K562 (cell line): ENCODE measurements around the gene C19orf47. TPM values are rescaled to one million over a fixed set of nuclear protein-coding genes. Genes with fewer than 3 reads are reported as not detected.

Source experiments
- ATAC-seq: fragments of 200-7000 bp; cut with Tn5 transposase; 3 replicates; pipeline ENCODE4 v1.9.1; 2020; ENCODE audit warnings: moderate library complexity
- BruUV-seq: library from RNA; stranded (reverse); fragments of 400-500 nt; replicated peaks from 2 replicates; lab custom pipeline; 2021; lab: Mats Ljungman, UMichigan
- CTCF ChIA-PET: fragments of 300-600 bp; formaldehyde crosslinking; extraction: SDS; loops from one replicate; lab custom pipeline; 2021; ENCODE audit warnings: low intra/inter-chr PET ratio; lab: Yijun Ruan, JAX
- POLR2A ChIA-PET: fragments of 300-600, 350-650 bp; sonication (Branson Sonifier 250); formaldehyde crosslinking; extraction: SDS; loops from one replicate; lab custom pipeline; 2021; ENCODE audit warnings: antibody characterized with exemption, inconsistent platforms; lab: Yijun Ruan, JAX
- DNase-seq, 4 experiments: peaks; one replicate each; pipeline versions ENCODE4 v3.0.0 to v3.0.0-alpha.2; 2011 to 2018; ENCODE audit warnings: low spot score in 3 of 4, mixed read lengths in 3 of 4; ENCODE audit errors: extremely low read depth in 1 of 4
- FAIRE-seq: peaks from 2 replicates; lab custom pipeline; 2011; peaks lifted over from hg19 to GRCh38; lab: Jason Lieb, UNC
- H2AFZ ChIP-seq: 2 replicates; pipeline ENCODE4 v1.6.0; 2011; ENCODE audit warnings: low read depth, low read length, control low read depth, inconsistent platforms
- H3K27ac ChIP-seq: fragments of 200-600 bp; 3 replicates; pipeline ENCODE4 v1.8.0; 2011; ENCODE audit warnings: low read depth, mild to moderate bottlenecking, control low read depth, inconsistent platforms, low read length, moderate library complexity, mixed read lengths; ENCODE audit errors: extremely low read depth
- H3K27me3 ChIP-seq, 2 experiments: fragments of 300-600 bp in 1 of 2; 2 replicates in 1 of 2; 3 replicates in 1 of 2; pipeline versions ENCODE4 v1.6.0 to v1.8.0; 2011; ENCODE audit warnings: inconsistent platforms in 2 of 2, low read length in 2 of 2, mild to moderate bottlenecking in 1 of 2, mixed read lengths in 1 of 2, moderate library complexity in 1 of 2; ENCODE audit not compliant: control insufficient read depth in 2 of 2, insufficient read depth in 2 of 2
- H3K36me3 ChIP-seq: fragments of 300-600 bp; 3 replicates; pipeline ENCODE4 v1.8.0; 2011; ENCODE audit warnings: mild to moderate bottlenecking, low read length, inconsistent platforms; ENCODE audit not compliant: control insufficient read depth, insufficient read depth
- H3K4me1 ChIP-seq, 2 experiments: fragments of 200-600 bp in 1 of 2; replicated peaks in 1 of 2; 2 replicates in 1 of 2; 3 replicates in 1 of 2; pipeline versions ENCODE4 v1.5.1 to v1.8.0; 2011; ENCODE audit warnings: inconsistent platforms in 2 of 2, low read length in 2 of 2, mild to moderate bottlenecking in 1 of 2, mixed read lengths in 1 of 2, moderate library complexity in 1 of 2; ENCODE audit not compliant: control insufficient read depth in 2 of 2, insufficient read depth in 2 of 2
- H3K4me2 ChIP-seq: 2 replicates; pipeline ENCODE4 v1.6.1; 2011; ENCODE audit warnings: low read length, control low read depth, inconsistent platforms, mixed read lengths; ENCODE audit not compliant: insufficient read depth
- H3K4me3 ChIP-seq: fragments of 200-600 bp; sonication (generic), shearing (Covaris generic); 2 replicates; pipeline ENCODE4 v1.5.1; 2016; ENCODE audit warnings: control low read depth, inconsistent platforms
- H3K79me2 ChIP-seq: fragments of 200-600 bp; 3 replicates; pipeline ENCODE4 v1.8.0; 2011; ENCODE audit warnings: low read length, inconsistent platforms; ENCODE audit not compliant: control insufficient read depth, insufficient read depth
- H3K9ac ChIP-seq, 2 experiments: 2 replicates each; pipeline versions ENCODE4 v1.6.0 to v1.6.1; 2011; ENCODE audit warnings: low read depth in 2 of 2, low read length in 2 of 2, control low read depth in 1 of 2, inconsistent platforms in 1 of 2, mild to moderate bottlenecking in 1 of 2, mixed read lengths in 1 of 2; ENCODE audit not compliant: insufficient read depth in 1 of 2
- H3K9me1 ChIP-seq: one replicate; pipeline ENCODE4 v1.6.0; 2011; ENCODE audit warnings: inconsistent platforms, mild to moderate bottlenecking, low read length, moderate library complexity; ENCODE audit not compliant: control insufficient read depth, insufficient read depth
- H3K9me3 ChIP-seq: replicated peaks from 2 replicates; pipeline ENCODE4 v1.5.1; 2011; ENCODE audit warnings: low read depth, low read length, inconsistent platforms; ENCODE audit not compliant: control insufficient read depth, insufficient read depth
- H4K20me1 ChIP-seq: replicated peaks from 2 replicates; pipeline ENCODE4 v1.6.1; 2011; ENCODE audit warnings: low read length, inconsistent platforms, mixed read lengths; ENCODE audit not compliant: control insufficient read depth, insufficient read depth
- ATF6 ChIP-seq: sonication (generic); formaldehyde crosslinking; IDR thresholded peaks from 2 replicates; pipeline ENCODE4 v1.4.0; 2020; ENCODE audit warnings: mild to moderate bottlenecking, missing genetic modification reagents
- CBFB ChIP-seq: sonication (generic); formaldehyde crosslinking; IDR thresholded peaks from 2 replicates; pipeline ENCODE4 v1.4.0; 2020; ENCODE audit warnings: mild to moderate bottlenecking, missing genetic modification reagents
- FOXK2 ChIP-seq, 2 experiments: fragments of 450-650 bp; IDR thresholded peaks in 1 of 2; conservative IDR thresholded peaks in 1 of 2; 2 replicates each; pipeline ENCODE4 v1.6.1; 2016; ENCODE audit warnings: low read depth in 2 of 2, mild to moderate bottlenecking in 1 of 2
- HDAC8 ChIP-seq: fragments of 450-650 bp; IDR thresholded peaks from 2 replicates; pipeline ENCODE4 v1.6.1; 2016; ENCODE audit warnings: mild to moderate bottlenecking, missing genetic modification characterization, moderate library complexity, missing compliant biosample characterization
- IRF9 ChIP-seq: fragments of 450-650 bp; IDR thresholded peaks from 2 replicates; pipeline ENCODE4 v1.6.1; 2016; ENCODE audit warnings: missing biosample characterization, missing genetic modification characterization
- POLR2AphosphoS2 ChIP-seq: IDR thresholded peaks from 2 replicates; pipeline ENCODE4 v1.6.1; 2012; ENCODE audit warnings: low read length, improper control_type of control experiment
- POLR2G ChIP-seq: fragments of 200-400 bp; formaldehyde crosslinking; IDR thresholded peaks from 2 replicates; pipeline ENCODE4 v1.6.1; 2017; ENCODE audit warnings: low read depth, mild to moderate bottlenecking, antibody characterized with exemption, low read length, moderate library complexity
- POLR3A ChIP-seq: IDR thresholded peaks from 2 replicates; pipeline ENCODE4 v1.6.1; 2011; ENCODE audit warnings: borderline replicate concordance, mild to moderate bottlenecking, moderate library complexity; ENCODE audit not compliant: insufficient read length, insufficient read depth; ENCODE audit errors: extremely low read depth
- RBFOX2 ChIP-seq: fragments of 200-400 bp; formaldehyde crosslinking; IDR thresholded peaks from 2 replicates; pipeline ENCODE4 v1.6.1; 2017; ENCODE audit warnings: low read depth, mild to moderate bottlenecking, low read length, moderate library complexity
- SPI1 ChIP-seq: IDR thresholded peaks from 2 replicates; pipeline ENCODE4 v1.6.1; 2011; ENCODE audit warnings: low read depth, low read length, control low read depth, borderline replicate concordance
- TAF1 ChIP-seq: IDR thresholded peaks from 2 replicates; pipeline ENCODE4 v1.6.1; 2011; ENCODE audit warnings: mild to moderate bottlenecking, low read length, moderate library complexity; ENCODE audit not compliant: insufficient read depth, control insufficient read depth, severe bottlenecking; ENCODE audit errors: extremely low read depth
- TCF7 ChIP-seq: sonication (generic); IDR thresholded peaks from 2 replicates; pipeline ENCODE4 v1.6.1; 2016; ENCODE audit warnings: antibody characterized with exemption, borderline replicate concordance
- TSC22D4 ChIP-seq: fragments of 450-650 bp; IDR thresholded peaks from 2 replicates; pipeline ENCODE4 v1.6.1; 2016; ENCODE audit warnings: missing genetic modification characterization, missing biosample characterization, control low read depth
- ZNF408 ChIP-seq: fragments of 250-450 bp; sonication (Bioruptor Pico); IDR thresholded peaks from 2 replicates; pipeline ENCODE4 v1.4.0; 2020; ENCODE audit warnings: low read depth, mild to moderate bottlenecking, moderate library complexity
- ZNF551 ChIP-seq: fragments of 250-450 bp; sonication (Bioruptor Pico); IDR thresholded peaks from 2 replicates; pipeline ENCODE4 v1.5.0; 2021; ENCODE audit warnings: mild to moderate bottlenecking, moderate library complexity
- ZNF740 ChIP-seq, 3 experiments: fragments of 200-800 bp in 1 of 3; sonication (Bioruptor generic) in 1 of 3; sonication (generic) in 1 of 3; formaldehyde crosslinking in 1 of 3; IDR thresholded peaks; 2 replicates each; pipeline versions ENCODE4 v1.6.1 to v1.8.0; 2016 to 2022; ENCODE audit warnings: mild to moderate bottlenecking in 2 of 3, missing compliant biosample characterization in 2 of 3, missing genetic modification characterization in 2 of 3, missing genetic modification reagents in 1 of 3
- WGBS: fragments of 100-300 bp; shearing (Covaris generic); methylation state at CpG from one replicate; pipeline ENCODE4 v1.1.6; 2016; ENCODE audit warnings: low coverage, mixed read lengths; ENCODE audit not compliant: insufficient coverage; ENCODE audit errors: missing lambda C conversion rate; 5-methylcytosine and 5-hydroxymethylcytosine counted together
- in situ Hi-C: fragments of 300-500 bp; cut with MboI; formaldehyde crosslinking; loops from 4 replicates; pipeline ENCODE4 v1.15.0; 2018; ENCODE audit warnings: inconsistent platforms, mixed read lengths
- intact Hi-C: fragments of 100-400 bp; cut with micrococcal nuclease; formaldehyde crosslinking; loops from 2 replicates; pipeline ENCODE4 v1.14.2; 2022
- polyA plus RNA-seq, 8 experiments: library from polyadenylated mRNA; depleted of rRNA in 4 of 8; stranded (reverse) in 5 of 8; unstranded in 3 of 8; fragments of >200 nt; fragmentation: Nextera tagmentation in 2 of 8; fragmentation: Illumina TruSeq in 1 of 8; extraction: Ambion mirVana in 2 of 8; extraction: Trizol in 1 of 8; gene quantifications; 2 replicates each; pipeline versions ENCODE4 v1.2.1 to v1.2.3, GENCODE V29; 2011 to 2014; ENCODE audit warnings: inconsistent platforms in 1 of 8, missing spikeins in 1 of 8
- total RNA-seq, 7 experiments: library from RNA; depleted of rRNA in 6 of 7; stranded (reverse); fragments of >200 nt in 6 of 7; fragmentation: Illumina TruSeq in 2 of 7; extraction: Trizol in 2 of 7; gene quantifications; 2 replicates each; pipeline versions ENCODE4 v1.2.1 to v1.2.3, GENCODE V29; 2011 to 2021; ENCODE audit warnings: low replicate concordance in 1 of 7

The C19orf47 gene
- total and polyA plus RNA-seq, 9 of the 15 experiments (the other 6 are each of a cell fraction or from before 2014, with no cell fraction given) = 0.08 to 26.1 (median 14.7) TPM

GRCh38 chr19:40283414-40284250 lies 64.6 kb downstream of the C19orf47 start:
- peak in 1 of 4 experiments; percentile 19 for DNase-seq
- Histone ChIP-seq H3K4me3 (peak overlapping the region; percentile 83), H3K9me1 (no peaks in the 10 kb centered on the region), H2AFZ (no peak overlapping the region), H3K79me2 (peaks cover 65% of the 10 kb centered on the region), H3K9me3 (no peaks in the 10 kb centered on the region), H3K9ac (peak overlapping the region; percentile 91 to 94), H3K4me1 (peaks cover 43 to 47% of the 10 kb centered on the region in 2 experiments), H3K27me3 (no peaks in the 10 kb centered on the region), H3K4me2 (peak overlapping the region; percentile 99), H3K36me3 (peaks cover 43% of the 10 kb centered on the region), H3K27ac (peak overlapping the region; percentile 94), H4K20me1 (no peaks in the 10 kb centered on the region; the same call in 1 of the 2 replicates)
- in situ Hi-C loops = no loop called here
- BruUV-seq = no TSS peak
- ATAC-seq = no peak
- intact Hi-C loops = no loop called here
- peak; percentile 23 for FAIRE-seq
- ChIA-PET CTCF (no interaction called here), POLR2A (interaction anchor here (0.6 to 2.7 kb wide), 5 partner anchors 9 to 1951 kb away, joined by 3 to 14 read pairs (median 3); no protein-coding TSS in a partner anchor)
- 15% methylated on average over 12 of the region's 12 CpGs for WGBS
- no peak for TF ChIP-seq TCF7
- peak; percentile 42 for TF ChIP-seq POLR2G
- TF ChIP-seq IRF9 (tag) = no peak
- 0 out of 2 replicates have a peak, but pooled peaks have one; percentile 35 for TF ChIP-seq ATF6 (CRISPR knock-in tag)
- TF ChIP-seq TSC22D4 (tag) = no peak
- no peak for TF ChIP-seq POLR2AphosphoS2
- no peak for TF ChIP-seq HDAC8 (tag)
- TF ChIP-seq POLR3A = no peak
- TF ChIP-seq ZNF408 (CRISPR knock-in tag) = no peak
- peak; percentile 11 for TF ChIP-seq TAF1
- peak; percentile 42; the same call in 1 of the 2 replicates for TF ChIP-seq ZNF740 (CRISPR knock-in tag; IDR thresholded peaks at IDR 0.05)
- no peak for TF ChIP-seq ZNF740 (tag; IDR thresholded peaks at IDR 0.05)
- TF ChIP-seq RBFOX2 = peak; percentile 61; the same call in 1 of the 2 replicates
- TF ChIP-seq ZNF551 (CRISPR knock-in tag) = no peak
- TF ChIP-seq FOXK2 (conservative IDR thresholded peaks at IDR 0.05 in 1 of 2, IDR thresholded peaks at IDR 0.05 in 1 of 2; ENCODE audit: low read depth in 2 of 2) = peak; percentile 57 to 65; a peak in 2 of 4 replicates
- peak; percentile 74; the same call in 1 of the 2 replicates for TF ChIP-seq CBFB
- peak; percentile 9; the same call in 1 of the 2 replicates for TF ChIP-seq SPI1
